NT2/D1 (cell line): ENCODE results near the gene RASGRF2.
"Not testable (repeated sequence)": the region's sequence is repeated elsewhere in the genome, so short reads cannot be mapped to it uniquely, and the experiment has no call there.

Experiments used
- DNase-seq: peaks from one replicate; pipeline ENCODE4 v3.0.0-alpha.2; 2011; ENCODE audit warnings: low read depth, low spot score
- H3K27me3 ChIP-seq: 2 replicates; pipeline ENCODE4 v1.6.0; 2011; ENCODE audit warnings: mild to moderate bottlenecking; ENCODE audit not compliant: insufficient read length, insufficient read depth
- H3K36me3 ChIP-seq: 2 replicates; pipeline ENCODE4 v1.6.1; 2011; ENCODE audit warnings: mild to moderate bottlenecking, low read length, mixed read lengths; ENCODE audit not compliant: insufficient read depth, insufficient read length
- H3K4me1 ChIP-seq: 2 replicates; pipeline ENCODE4 v1.5.1; 2011; ENCODE audit not compliant: insufficient read depth, insufficient read length
- H3K4me3 ChIP-seq: 2 replicates; pipeline ENCODE4 v1.5.1; 2011; ENCODE audit warnings: low read depth; ENCODE audit not compliant: insufficient read length
- H3K9ac ChIP-seq: 2 replicates; pipeline ENCODE4 v1.6.0; 2011; ENCODE audit warnings: low read depth; ENCODE audit not compliant: insufficient read length
- H3K9me3 ChIP-seq: 2 replicates; pipeline ENCODE4 v1.5.1; 2011; ENCODE audit warnings: mild to moderate bottlenecking, low read length; ENCODE audit not compliant: insufficient read depth
- SUZ12 ChIP-seq: IDR thresholded peaks from 2 replicates; pipeline ENCODE4 v1.6.1; 2011; ENCODE audit not compliant: insufficient read length, insufficient read depth; ENCODE audit errors: extremely low read depth
- YY1 ChIP-seq: IDR thresholded peaks from 2 replicates; pipeline ENCODE4 v1.6.1; 2011; ENCODE audit not compliant: insufficient read length, insufficient read depth
- ZNF274 ChIP-seq: IDR thresholded peaks from 2 replicates; pipeline ENCODE4 v1.6.1; 2011; ENCODE audit warnings: mild to moderate bottlenecking, low read depth, low read length

RASGRF2 gene

GRCh38 chr5:81254886-81255559 lies 294.9 kb downstream of the RASGRF2 start:
- Histone ChIP-seq H3K36me3 (peaks cover 27% of the 10 kb centered on the region), H3K27me3 (no peaks in the 10 kb centered on the region), H3K4me1 (no peaks in the 10 kb centered on the region), H3K4me3 (no peak overlapping the region), H3K9me3 (no peaks in the 10 kb centered on the region), H3K9ac (no peak overlapping the region)
- no peak for DNase-seq
- no peak for TF ChIP-seq SUZ12
- TF ChIP-seq ZNF274, result no peak
- no peak for TF ChIP-seq YY1

GRCh38 chr5:81256766-81257165 lies 296.6 kb downstream of the RASGRF2 start:
- peaks cover 24% of the 10 kb centered on the region for H3K36me3 ChIP-seq
- H3K27me3 ChIP-seq, result no peaks in the 10 kb centered on the region
- no peak for DNase-seq
- no peaks in the 10 kb centered on the region for H3K9me3 ChIP-seq
- no peak overlapping the region for H3K4me3 ChIP-seq
- no peak overlapping the region for H3K9ac ChIP-seq
- no peak for TF ChIP-seq SUZ12
- no peak for TF ChIP-seq YY1
- TF ChIP-seq ZNF274, result no peak
- H3K4me1 ChIP-seq, result no peaks in the 10 kb centered on the region

DNA sequence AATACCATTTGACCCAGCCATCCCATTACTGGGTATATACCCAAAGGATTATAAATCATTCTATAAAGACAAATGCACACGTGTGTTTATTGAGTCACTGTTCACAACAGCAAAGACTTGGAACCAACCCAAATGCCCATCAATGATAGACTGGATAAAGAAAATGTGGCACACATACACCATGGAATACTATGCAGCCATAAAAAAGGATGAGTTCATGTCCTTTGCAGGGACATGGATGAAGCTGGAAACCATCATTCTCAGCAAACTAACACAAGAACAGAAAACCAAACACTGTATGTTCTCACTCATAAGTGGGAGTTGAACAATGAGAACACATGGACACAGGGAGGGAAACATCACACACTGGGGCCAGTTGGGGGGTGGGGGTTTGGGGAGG lies 302.6 kb downstream of the RASGRF2 start:
- not testable (repeated sequence) for H3K4me3 ChIP-seq, DNase-seq

GRCh38 chr5:81265101-81265500 lies 304.9 kb downstream of the RASGRF2 start:
- no peaks in the 10 kb centered on the region for H3K9me3 ChIP-seq
- DNase-seq, result no peak

More for the DNA sequence above, 302.6 kb downstream of the RASGRF2 start:
- H3K9me3 ChIP-seq, H3K27me3 ChIP-seq, H3K36me3 ChIP-seq, H3K4me1 ChIP-seq, H3K9ac ChIP-seq: not testable (repeated sequence)

DNA sequence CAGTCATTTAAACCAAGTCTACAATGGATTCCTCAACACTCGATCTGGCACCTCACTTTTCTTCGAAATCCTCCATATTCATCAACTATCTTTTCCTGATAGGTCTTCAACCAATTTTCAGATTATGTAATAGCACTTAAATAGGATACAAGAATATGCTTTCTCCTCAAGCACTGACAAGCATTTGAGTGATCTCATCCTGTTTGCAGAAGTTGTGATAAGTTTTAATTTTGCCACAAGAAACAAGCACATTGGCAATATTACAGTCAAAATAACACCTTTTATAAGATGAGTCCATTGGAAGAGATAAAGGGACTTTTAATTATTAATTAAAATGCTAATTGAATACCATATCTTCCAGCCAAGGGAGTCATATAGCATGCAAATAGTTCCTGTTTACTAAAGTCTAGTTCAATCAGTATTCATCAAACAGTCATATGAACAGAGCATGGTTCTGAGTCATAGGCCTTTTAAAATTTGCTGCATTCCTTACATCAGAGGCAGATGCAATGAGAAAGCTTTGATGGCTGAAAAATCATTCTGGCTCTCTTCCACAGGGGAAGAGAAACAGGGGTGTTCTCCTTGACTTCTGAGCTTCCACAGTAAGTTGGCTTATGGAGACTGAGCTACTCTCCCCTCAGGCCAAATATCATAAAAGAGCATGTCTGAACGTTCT lies 308.5 kb downstream of the RASGRF2 start:
- no peaks in the 10 kb centered on the region for H3K9me3 ChIP-seq
- H3K27me3 ChIP-seq, result no peaks in the 10 kb centered on the region
- no peak for DNase-seq
- TF ChIP-seq YY1 (no peak), SUZ12 (no peak), ZNF274 (no peak)
- H3K9ac ChIP-seq, result no peak overlapping the region
- no peaks in the 10 kb centered on the region for H3K36me3 ChIP-seq
- no peak overlapping the region for H3K4me3 ChIP-seq
- H3K4me1 ChIP-seq, result peaks cover 3% of the 10 kb centered on the region

More at GRCh38 chr5:81265101-81265500, 304.9 kb downstream of the RASGRF2 start:
- H3K4me1 ChIP-seq, result peaks cover 3% of the 10 kb centered on the region
- TF ChIP-seq ZNF274, result no peak
- no peak for TF ChIP-seq YY1
- no peak for TF ChIP-seq SUZ12
- H3K9ac ChIP-seq, result no peak overlapping the region
- no peak overlapping the region for H3K4me3 ChIP-seq
- no peaks in the 10 kb centered on the region for H3K27me3 ChIP-seq
- H3K36me3 ChIP-seq, result no peaks in the 10 kb centered on the region

DNA sequence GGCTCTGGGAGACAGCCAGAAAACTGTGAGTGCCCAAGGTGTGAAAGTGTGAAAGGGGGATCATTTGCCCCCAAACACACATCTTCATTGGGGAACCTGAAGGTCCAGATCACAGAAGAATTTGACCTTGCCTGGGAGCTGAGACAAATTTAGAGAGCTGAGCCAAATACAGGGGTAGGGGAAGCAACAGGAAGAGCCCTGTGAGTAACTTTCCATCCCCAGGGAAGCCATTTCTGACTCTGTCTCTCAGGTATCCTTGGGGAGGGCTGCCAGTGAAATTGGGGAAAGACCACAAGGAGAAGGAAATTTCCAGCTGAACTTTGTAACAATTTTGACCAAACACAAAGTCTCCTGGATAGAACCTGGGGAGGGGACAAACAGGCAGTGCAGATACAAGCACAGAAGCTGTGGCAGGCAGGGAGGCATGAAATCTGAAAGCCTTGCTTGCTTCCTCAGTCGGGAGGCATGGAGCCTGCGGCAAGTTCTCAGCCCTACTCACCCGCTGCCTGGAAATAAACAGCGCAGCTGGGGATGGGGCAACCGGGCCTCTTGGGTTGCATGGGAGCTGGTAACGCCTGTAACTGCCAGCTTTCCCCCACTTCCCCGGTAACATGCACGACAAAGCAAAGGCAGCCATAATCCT lies 309.7 kb downstream of the RASGRF2 start:
- no peak for TF ChIP-seq SUZ12
- TF ChIP-seq YY1, result no peak
- TF ChIP-seq ZNF274, result no peak
- Histone ChIP-seq H3K9ac (no peak overlapping the region), H3K27me3 (no peaks in the 10 kb centered on the region), H3K9me3 (no peaks in the 10 kb centered on the region), H3K4me1 (peaks cover 3% of the 10 kb centered on the region), H3K36me3 (no peaks in the 10 kb centered on the region), H3K4me3 (no peak overlapping the region)
- no peak for DNase-seq

DNA sequence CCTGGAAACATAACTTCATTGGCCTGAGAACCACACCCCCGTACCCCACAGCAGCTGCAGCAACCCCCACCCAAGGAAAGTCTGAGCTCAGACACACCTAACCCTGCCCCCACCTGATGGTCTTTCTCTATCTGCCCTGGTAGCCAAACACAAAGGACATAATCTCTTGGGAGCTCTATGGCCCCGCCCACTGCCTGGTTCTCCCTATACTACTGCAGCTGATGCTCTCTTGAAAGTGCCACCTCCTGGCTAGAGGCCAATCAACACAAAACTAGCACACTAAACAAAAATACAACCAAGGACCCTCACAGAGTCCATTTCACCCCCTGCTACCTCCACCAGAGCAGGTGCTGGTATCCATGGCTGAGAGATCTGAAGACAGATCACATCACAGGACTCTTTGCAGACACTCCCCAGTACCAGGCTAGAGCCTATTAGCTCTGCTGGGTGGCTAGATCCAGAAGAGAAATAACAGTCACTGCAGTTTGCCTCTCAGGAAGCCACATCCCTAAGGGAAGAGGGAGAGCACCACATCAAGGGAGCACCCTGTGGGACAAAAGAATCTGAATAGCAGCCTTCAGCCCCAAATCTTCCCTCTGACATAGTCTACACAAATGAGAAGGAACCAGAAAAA lies 310.3 kb downstream of the RASGRF2 start:
- not testable (repeated sequence) for H3K9ac ChIP-seq, H3K4me3 ChIP-seq, H3K36me3 ChIP-seq

More for the DNA sequence above, 310.3 kb downstream of the RASGRF2 start:
- DNase-seq, H3K4me1 ChIP-seq, H3K9me3 ChIP-seq, H3K27me3 ChIP-seq: not testable (repeated sequence)
